Right lung (tissue), 5 donors: ENCODE data around the gene FAM229A. TPM values are rescaled to one million over a fixed set of nuclear protein-coding genes. Genes with fewer than 3 reads are reported as not detected.

ENCODE experiments used
- DNase-seq, 2 donors: peaks; one replicate each; pipeline ENCODE4 v3.0.0-alpha.2; 2013
- polyA plus RNA-seq, 5 donors: library from polyadenylated mRNA; unstranded; fragments of 120-200 nt; gene quantifications; one replicate each; pipeline versions ENCODE4 v1.2.1 to v1.2.3, GENCODE V29; 2013; ENCODE audit warnings: inconsistent platforms in 1 of 5, low replicate concordance in 1 of 5; ENCODE audit not compliant: insufficient read length in 5 of 5, insufficient read depth in 1 of 5

FAM229A gene
- polyA plus RNA-seq, 5 donors = 4.9 to 14.0 (median 7.2) TPM

- no peak for DNase-seq
These were observed 30.7 kb downstream of the FAM229A start for GRCh38 chr1:32331549-32331948.

DNA sequence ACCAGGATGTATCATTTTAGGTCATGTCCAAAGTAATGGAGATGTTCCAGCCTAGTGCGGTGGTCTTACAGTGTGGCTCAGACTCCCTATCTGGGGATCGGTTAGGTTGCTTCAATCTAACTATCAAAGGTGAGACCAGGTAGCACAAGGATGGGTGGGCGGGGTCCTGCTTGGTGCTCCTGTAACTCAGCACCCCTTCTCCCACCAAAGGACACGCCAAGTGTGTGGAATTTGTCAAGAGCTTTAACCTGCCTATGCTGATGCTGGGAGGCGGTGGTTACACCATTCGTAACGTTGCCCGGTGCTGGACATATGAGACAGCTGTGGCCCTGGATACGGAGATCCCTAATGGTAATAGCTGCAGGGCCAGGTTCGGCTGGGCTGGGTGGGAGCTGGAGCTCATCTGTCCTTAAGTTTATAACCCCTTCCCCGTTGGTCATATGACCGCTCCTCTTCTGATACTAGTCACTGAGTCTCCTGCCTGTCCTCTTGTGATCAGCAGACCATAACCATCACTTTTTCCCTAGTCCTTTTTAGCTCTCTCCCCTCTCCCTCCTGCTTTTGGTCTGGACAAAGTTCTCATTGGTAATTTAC, 31.6 kb downstream of the FAM229A start:
- no peak for DNase-seq

DNA sequence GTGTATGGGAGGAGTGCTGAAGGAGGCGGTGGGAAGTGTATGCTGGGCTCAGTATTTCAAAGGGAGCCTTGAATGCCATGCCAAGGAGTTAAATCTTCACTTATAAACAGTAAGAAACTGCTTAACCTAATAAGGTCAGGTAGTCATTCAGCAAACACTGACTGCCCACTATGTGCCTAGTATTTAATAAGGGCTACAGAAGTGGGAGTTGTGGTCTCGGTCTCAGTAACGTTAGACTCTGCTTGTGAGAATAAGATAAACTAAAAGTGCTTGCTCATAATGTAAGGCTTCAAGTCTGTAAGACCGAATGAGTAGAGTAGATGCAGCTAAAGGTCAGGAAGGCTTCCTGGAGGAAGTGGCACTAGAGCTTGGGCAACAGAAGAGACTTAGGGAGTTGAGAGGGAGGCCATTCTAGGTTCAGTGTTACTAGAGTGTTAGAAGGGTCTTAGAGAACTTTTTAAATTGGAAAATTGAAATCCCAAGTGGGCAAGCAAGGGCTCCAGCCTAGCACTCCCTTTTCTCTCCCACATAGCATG, 32.3 kb downstream of the FAM229A start:
- DNase-seq = no peak

GRCh38 chr1:32327204-32327603, 35.1 kb downstream of the FAM229A start:
- no peak for DNase-seq

GRCh38 chr1:32321712-32322291, 40.5 kb downstream of the FAM229A start:
- no peak for DNase-seq

DNA sequence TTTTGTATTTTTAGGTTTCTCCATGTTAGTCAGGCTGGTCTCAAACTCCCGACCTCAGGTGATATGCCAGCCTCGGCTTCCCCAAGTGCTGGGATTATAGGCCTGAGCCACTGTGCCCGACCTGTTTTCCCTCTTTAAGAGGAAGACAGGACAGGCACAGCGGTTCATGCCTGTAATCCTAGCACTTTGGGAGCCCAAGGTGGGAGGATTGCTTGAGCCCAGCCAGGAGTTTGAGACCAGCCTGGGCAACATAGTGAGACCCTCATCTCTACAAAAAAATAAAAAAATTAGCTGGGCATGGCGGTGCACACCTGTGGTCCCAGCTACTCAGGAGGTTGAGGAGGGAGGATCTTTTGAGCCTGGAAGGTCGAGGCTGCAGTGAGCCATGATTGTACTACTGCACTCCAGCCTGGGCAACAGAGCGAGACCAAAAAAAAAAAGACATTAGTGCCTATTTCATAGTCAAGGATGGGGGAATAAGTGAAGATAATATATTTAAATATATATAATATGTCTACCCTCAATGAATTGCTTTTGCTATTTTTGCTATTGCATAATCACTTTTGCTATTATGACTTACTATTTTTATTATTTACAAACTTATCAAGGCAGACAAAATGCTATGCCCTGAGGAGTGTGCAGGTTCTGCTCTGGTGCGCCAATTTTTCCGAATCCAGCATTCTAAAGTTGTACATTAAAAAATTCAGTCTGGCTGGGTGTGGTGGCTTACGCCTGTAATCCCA, 44.0 kb downstream of the FAM229A start:
- DNase-seq = no peak

GRCh38 chr1:32316903-32317277, 45.4 kb downstream of the FAM229A start:
- no peak for DNase-seq

GRCh38 chr1:32311709-32312393, 50.4 kb downstream of the FAM229A start:
- no peak for DNase-seq

Other genes with a start within 250 kb of the FAM229A start
- 10 to 100 TPM; 35.6 to 49.1 (median 42.6) TPM for gene TXLNA, start 182.8 kb downstream of the FAM229A start, polyA plus RNA-seq
- gene CCDC28B, start 161.9 kb downstream of the FAM229A start, polyA plus RNA-seq = 10 to 100 TPM; 22.0 to 34.4 (median 25.1) TPM
- 1 to 10 TPM; 7.2 to 8.7 (median 7.8) TPM for gene IQCC, start 156.8 kb downstream of the FAM229A start, polyA plus RNA-seq
- 1 to 10 TPM; 1.6 to 3.4 (median 2.7) TPM for gene DCDC2B, start 153.4 kb downstream of the FAM229A start, polyA plus RNA-seq
- gene TMEM234, start 140.1 kb downstream of the FAM229A start, polyA plus RNA-seq = 10 to 100 TPM; 19.2 to 24.1 (median 23.0) TPM
- gene EIF3I, start 140.1 kb downstream of the FAM229A start, polyA plus RNA-seq = 100 to 1,000 TPM; 164 to 195 (median 171) TPM
- gene FAM167B, start 115.3 kb downstream of the FAM229A start, polyA plus RNA-seq = 1 to 10 TPM; 4.1 to 7.2 (median 4.4) TPM
- 1 to 10 TPM in 4 of 5 donors, under 1 TPM in 1; 0.68 to 2.0 (median 1.6) TPM for gene LCK, start 111.2 kb downstream of the FAM229A start, polyA plus RNA-seq
- 100 to 1,000 TPM; 154 to 182 (median 168) TPM for gene HDAC1, start 70.4 kb downstream of the FAM229A start, polyA plus RNA-seq
- 100 to 1,000 TPM; 354 to 502 (median 411) TPM for gene MARCKSL1, start 26.3 kb downstream of the FAM229A start, polyA plus RNA-seq
- gene TSSK3, start 54 bp upstream of the FAM229A start, polyA plus RNA-seq = 1 to 10 TPM; 3.7 to 6.4 (median 4.8) TPM
- gene BSDC1, start 32.0 kb upstream of the FAM229A start, polyA plus RNA-seq = 10 to 100 TPM; 52.1 to 61.2 (median 57.2) TPM
- gene ZBTB8B, start 102.6 kb upstream of the FAM229A start, polyA plus RNA-seq = 1 to 10 TPM in 4 of 5 donors, under 1 TPM in 1; 0.92 to 2.0 (median 1.4) TPM
- gene ZBTB8A, start 176.9 kb upstream of the FAM229A start, polyA plus RNA-seq = 10 to 100 TPM in 4 of 5 donors, 1 to 10 TPM in 1; 9.2 to 18.1 (median 13.3) TPM